Prostate gland (tissue), 2 donors: ENCODE measurements around the gene SLC16A10. TPM values are rescaled to one million over a fixed set of nuclear protein-coding genes. Genes with fewer than 3 reads are reported as not detected.
"Not testable (repeated sequence)": the region's sequence is repeated elsewhere in the genome, so short reads cannot be mapped to it uniquely, and the experiment has no call there.

Experiments
- DNase-seq: peaks from one replicate; pipeline ENCODE4 v3.0.0-alpha.2; 2019; ENCODE audit warnings: low spot score
- H3K27ac ChIP-seq, 2 donors: fragments of 200-600 bp; sonication (generic); 2 replicates each; pipeline ENCODE4 v1.5.1; 2017 to 2019
- H3K27me3 ChIP-seq: fragments of 200-600 bp; sonication (generic); replicated peaks from 2 replicates; pipeline ENCODE4 v1.5.1; 2019; ENCODE audit not compliant: insufficient read depth
- H3K36me3 ChIP-seq, 2 donors: fragments of 200-600 bp; sonication (generic); 1 replicate in 1 of 2; 2 replicates in 1 of 2; pipeline versions ENCODE4 v1.5.1 to v1.8.1; 2017 to 2019
- H3K4me1 ChIP-seq: fragments of 200-600 bp; sonication (generic); replicated peaks from 2 replicates; pipeline ENCODE4 v1.5.1; 2019
- H3K4me3 ChIP-seq, 2 donors: fragments of 200-600 bp; sonication (generic); 2 replicates each; pipeline ENCODE4 v1.5.1; 2017 to 2019
- H3K9me3 ChIP-seq: fragments of 200-600 bp; sonication (generic); 2 replicates; pipeline ENCODE4 v1.5.1; 2017
- CTCF ChIP-seq, 4 experiments: fragments of 200-600 bp in 2 of 4; fragments of 450-650 bp in 2 of 4; sonication (generic) in 2 of 4; IDR thresholded peaks; 1 replicate in 3 of 4; 2 replicates in 1 of 4; pipeline ENCODE4 v1.5.1; 2016 to 2019; ENCODE audit warnings: antibody characterized with exemption in 4 of 4, mild to moderate bottlenecking in 2 of 4, moderate library complexity in 2 of 4
- POLR2A ChIP-seq: fragments of 450-650 bp; IDR thresholded peaks from one replicate; pipeline ENCODE4 v1.6.1; 2016; ENCODE audit warnings: antibody characterized with exemption, mild to moderate bottlenecking
- POLR2AphosphoS5 ChIP-seq: sonication (generic); formaldehyde crosslinking; IDR thresholded peaks from one replicate; pipeline ENCODE4 v1.6.1; 2017; ENCODE audit warnings: antibody characterized with exemption
- WGBS: methylation state at CpG from one replicate; pipeline ENCODE4 v1.1.5; 2018; 5-methylcytosine and 5-hydroxymethylcytosine counted together
- intact Hi-C: fragments of 100-400 bp; cut with DNase I; formaldehyde crosslinking; loops from one replicate; pipeline ENCODE4 v1.14.2; 2022
- total RNA-seq, 2 donors: library from RNA; depleted of rRNA; stranded (reverse); fragments of >200 nt; gene quantifications; one replicate each; pipeline ENCODE4 v1.1.0, GENCODE V29; 2016

SLC16A10 gene
- total RNA-seq, 2 donors from 2014 or later = 11.5 to 12.5 TPM

GRCh38 chr6:111050261-111051023, 36.9 kb upstream of the SLC16A10 start:
- no peaks in the 10 kb centered on the region for H3K9me3 ChIP-seq
- no peaks in the 10 kb centered on the region for H3K27me3 ChIP-seq
- no peak overlapping the region for H3K27ac ChIP-seq
- DNase-seq = no peak
- no peaks in the 10 kb centered on the region for H3K36me3 ChIP-seq
- intact Hi-C loops = no loop called here
- 62% methylated on average over 2 of the region's 2 CpGs for WGBS
- no peak for TF ChIP-seq CTCF (IDR thresholded peaks at IDR 0.05)
- H3K4me1 ChIP-seq = no peaks in the 10 kb centered on the region
- H3K4me3 ChIP-seq = no peak overlapping the region

GRCh38 chr6:111052171-111052570, 35.1 kb upstream of the SLC16A10 start:
- no peaks in the 10 kb centered on the region for H3K4me1 ChIP-seq
- H3K27ac ChIP-seq = no peak overlapping the region
- intact Hi-C loops = no loop called here
- H3K27me3 ChIP-seq = no peaks in the 10 kb centered on the region
- H3K9me3 ChIP-seq = no peaks in the 10 kb centered on the region
- DNase-seq = no peak
- no peaks in the 10 kb centered on the region for H3K36me3 ChIP-seq
- WGBS = 84% methylated on average over 3 of the region's 3 CpGs
- TF ChIP-seq CTCF (IDR thresholded peaks at IDR 0.05) = no peak
- no peak for TF ChIP-seq POLR2AphosphoS5
- no peak for TF ChIP-seq POLR2A
- no peak overlapping the region for H3K4me3 ChIP-seq

- H3K27ac ChIP-seq = no peak overlapping the region
- H3K27me3 ChIP-seq = no peaks in the 10 kb centered on the region
- peak in 3 of 4 experiments; percentile 67 to 70 (median 67) for TF ChIP-seq CTCF (IDR thresholded peaks at IDR 0.05)
- no peak for TF ChIP-seq POLR2A
- peak; percentile 44 for TF ChIP-seq POLR2AphosphoS5
- no peak overlapping the region for H3K4me3 ChIP-seq
- H3K36me3 ChIP-seq = no peaks in the 10 kb centered on the region
- intact Hi-C loops = loop anchor here (2.0 kb wide), 1 partner anchor 156 kb away; no protein-coding TSS in a partner anchor
- WGBS = 33% methylated on average over 12 of the region's 12 CpGs
- no peaks in the 10 kb centered on the region for H3K4me1 ChIP-seq
- H3K9me3 ChIP-seq = no peaks in the 10 kb centered on the region
- DNase-seq = peak; percentile 17
Measured at GRCh38 chr6:111057074-111057752, 30.1 kb upstream of the SLC16A10 start.

- TF ChIP-seq POLR2A (no peak), POLR2AphosphoS5 (no peak), CTCF (IDR thresholded peaks at IDR 0.05) (no peak)
- Histone ChIP-seq H3K9me3 (no peaks in the 10 kb centered on the region), H3K27me3 (no peaks in the 10 kb centered on the region), H3K36me3 (no peaks in the 10 kb centered on the region), H3K27ac (no peak overlapping the region), H3K4me3 (no peak overlapping the region), H3K4me1 (no peaks in the 10 kb centered on the region)
- 87% methylated on average over 5 of the region's 5 CpGs for WGBS
- intact Hi-C loops = no loop called here
- no peak for DNase-seq
Measured at GRCh38 chr6:111061508-111061907, 25.8 kb upstream of the SLC16A10 start.

- H3K27ac ChIP-seq, H3K36me3 ChIP-seq, H3K4me1 ChIP-seq, H3K9me3 ChIP-seq, H3K27me3 ChIP-seq, H3K4me3 ChIP-seq, DNase-seq, intact Hi-C loops: not testable (repeated sequence)
- 97% methylated on average over 5 of the region's 5 CpGs for WGBS
Measured at GRCh38 chr6:111061985-111062384, 25.3 kb upstream of the SLC16A10 start.

- H3K9me3 ChIP-seq, H3K4me3 ChIP-seq, H3K36me3 ChIP-seq, H3K4me1 ChIP-seq, DNase-seq, H3K27ac ChIP-seq, intact Hi-C loops, H3K27me3 ChIP-seq: not testable (repeated sequence)
- WGBS = 99% methylated on average over 5 of the region's 5 CpGs
Measured at GRCh38 chr6:111062860-111063259, 24.4 kb upstream of the SLC16A10 start.
